EL (cell line): ENCODE data around the gene NUDT21.
"Not testable (repeated sequence)": the region's sequence is repeated elsewhere in the genome, so short reads cannot be mapped to it uniquely, and the experiment has no call there.

Experiments used
- DNase-seq: peaks from one replicate; pipeline ENCODE4 v3.0.0-alpha.2; 2016

The NUDT21 gene

GRCh38 chr16:56414366-56414765 lies 36.8 kb downstream of the NUDT21 start:
- DNase-seq = no peak

- no peak for DNase-seq
Observed at GRCh38 chr16:56413381-56413780, 37.8 kb downstream of the NUDT21 start.

DNA sequence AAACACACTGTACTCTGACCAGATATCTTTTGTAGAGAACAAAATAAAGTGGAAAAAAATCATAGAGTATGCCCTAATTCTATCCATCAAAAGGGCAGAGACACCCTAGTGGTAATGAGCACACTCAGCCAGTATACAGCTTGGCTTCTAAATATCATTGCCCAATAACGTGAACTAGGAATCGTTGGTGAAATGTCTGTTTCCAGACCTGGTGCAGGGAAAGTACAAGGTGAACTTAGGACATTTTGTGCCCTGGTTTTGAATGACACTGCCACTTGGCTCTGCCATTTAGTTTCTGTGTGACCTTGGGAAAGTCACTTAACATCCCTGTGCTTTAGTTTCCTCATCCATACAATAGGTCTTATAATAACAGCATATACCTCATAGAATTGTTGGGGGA lies 39.5 kb downstream of the NUDT21 start:
- DNase-seq = no peak

DNA sequence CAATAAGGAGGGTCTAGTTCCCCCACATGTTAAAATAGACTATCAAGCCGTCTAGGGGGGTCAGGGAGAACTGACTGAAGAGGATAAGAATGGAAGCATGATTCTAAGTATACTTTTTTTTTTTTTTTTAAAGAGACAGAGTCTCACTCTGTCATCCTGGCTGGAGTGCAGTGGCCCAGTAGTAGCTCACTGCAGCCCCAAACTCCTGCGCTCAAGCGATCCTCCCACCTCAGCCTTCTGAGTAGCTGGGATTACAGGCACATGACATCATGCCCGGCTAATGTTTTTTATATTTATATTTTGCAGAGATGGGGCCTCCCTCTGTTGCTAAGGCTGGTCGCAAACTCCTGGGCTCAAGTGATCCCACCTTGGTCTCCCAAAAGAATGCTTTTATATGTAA lies 40.0 kb downstream of the NUDT21 start:
- DNase-seq = no peak

DNA sequence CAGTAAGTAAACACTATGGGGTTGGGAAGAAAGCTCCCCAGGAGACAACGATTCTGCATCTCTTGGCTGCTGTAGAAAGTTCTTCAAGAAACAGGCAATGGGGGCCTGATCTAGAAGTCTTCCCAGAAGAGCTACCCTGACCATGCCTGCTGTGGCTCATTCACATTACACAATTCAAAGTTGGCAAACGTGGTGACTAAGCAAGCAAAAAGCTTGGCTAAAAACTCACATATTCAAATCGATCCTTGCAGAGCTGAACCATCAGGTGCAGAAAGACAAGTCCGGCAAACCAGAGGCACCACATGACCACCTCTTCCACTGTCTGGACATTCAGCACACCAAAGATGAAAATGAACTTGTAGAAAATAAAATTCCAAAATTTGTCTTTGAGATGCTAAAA lies 41.9 kb downstream of the NUDT21 start:
- peak; percentile 56 for DNase-seq

DNA sequence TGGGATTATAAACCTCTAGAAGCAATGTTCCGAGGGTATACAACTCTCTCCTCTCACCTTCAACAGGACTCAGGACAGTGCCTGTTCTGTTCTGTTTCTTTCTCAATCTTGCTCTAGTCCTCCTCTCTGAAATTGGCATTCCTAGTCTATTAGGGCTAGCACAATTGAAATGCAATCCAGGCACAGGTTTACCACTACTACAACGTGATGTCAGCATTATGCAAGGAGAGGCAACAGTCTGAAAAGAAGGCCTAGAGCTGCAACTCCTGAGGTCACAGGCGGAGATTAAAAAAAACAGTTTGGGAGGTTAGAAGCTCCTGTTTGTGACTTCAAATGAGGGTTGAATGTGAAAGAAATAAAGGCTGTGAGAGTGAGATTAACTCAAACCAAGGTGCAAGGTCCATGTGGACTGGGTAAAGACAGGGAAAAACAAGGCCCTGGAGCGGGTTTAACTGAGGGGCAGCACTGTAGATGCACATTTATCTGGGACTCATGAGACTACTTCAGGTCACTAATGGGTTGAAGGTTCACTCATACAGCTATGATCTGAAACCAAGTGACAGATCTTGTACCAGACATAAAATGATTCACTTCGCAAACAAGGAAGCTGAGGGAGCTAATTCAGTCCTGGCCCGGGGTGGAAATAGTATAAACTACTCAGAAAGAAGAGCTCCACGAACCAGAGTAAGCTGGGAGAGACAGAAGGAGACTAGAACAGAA lies 42.6 kb downstream of the NUDT21 start:
- no peak for DNase-seq

GRCh38 chr16:56405977-56406672 lies 45.0 kb downstream of the NUDT21 start:
- no peak for DNase-seq

GRCh38 chr16:56401482-56401881 lies 49.6 kb downstream of the NUDT21 start:
- no peak for DNase-seq

- DNase-seq = no peak
Observed at GRCh38 chr16:56400458-56400857, 50.7 kb downstream of the NUDT21 start.

GRCh38 chr16:56399486-56399885 lies 51.6 kb downstream of the NUDT21 start:
- DNase-seq = no peak

- no peak for DNase-seq
Observed at GRCh38 chr16:56399047-56399446, 52.1 kb downstream of the NUDT21 start.

DNA sequence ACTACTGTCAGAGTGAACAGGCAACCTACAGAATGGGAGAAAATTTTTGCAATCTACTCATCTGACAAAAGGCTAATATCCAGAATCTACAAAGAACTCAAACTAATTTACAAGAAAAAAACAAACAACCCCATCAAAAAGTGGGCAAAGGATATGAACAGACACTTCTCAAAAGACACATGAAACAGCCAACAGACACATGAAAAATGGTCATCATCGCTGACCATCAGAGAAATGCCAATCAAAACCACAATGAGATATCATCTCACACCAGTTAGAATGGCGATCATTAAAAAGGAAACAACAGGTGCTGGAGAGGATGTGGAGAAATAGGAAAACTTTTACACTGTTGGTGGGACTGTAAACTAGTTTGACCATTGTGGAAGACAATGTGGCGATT lies 54.4 kb downstream of the NUDT21 start:
- DNase-seq = not testable (repeated sequence)

- DNase-seq = peak; percentile 100
Observed at GRCh38 chr16:56389554-56389953, 61.6 kb downstream of the NUDT21 start.

- DNase-seq = peak; percentile 59
Observed at GRCh38 chr16:56388209-56388608, 62.9 kb downstream of the NUDT21 start.

DNA sequence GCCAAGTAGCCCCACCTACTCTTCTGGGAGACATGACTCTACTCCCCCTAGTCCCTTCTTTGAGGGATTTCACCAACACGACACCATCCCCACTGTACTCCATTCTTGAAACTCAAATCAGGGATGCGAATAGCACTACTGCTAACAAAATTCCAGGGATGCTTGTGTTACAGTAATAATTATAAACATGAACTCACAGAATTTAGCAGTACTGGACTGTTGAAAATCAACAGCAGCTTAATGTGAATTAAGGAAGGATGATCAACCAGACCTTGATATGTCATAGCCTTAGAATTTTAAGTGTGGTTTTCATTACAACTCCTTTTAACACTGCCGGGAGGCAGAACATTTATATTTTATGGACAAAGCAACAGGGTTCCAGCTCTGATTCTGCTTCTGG lies 63.7 kb downstream of the NUDT21 start:
- DNase-seq = peak; percentile 43

DNA sequence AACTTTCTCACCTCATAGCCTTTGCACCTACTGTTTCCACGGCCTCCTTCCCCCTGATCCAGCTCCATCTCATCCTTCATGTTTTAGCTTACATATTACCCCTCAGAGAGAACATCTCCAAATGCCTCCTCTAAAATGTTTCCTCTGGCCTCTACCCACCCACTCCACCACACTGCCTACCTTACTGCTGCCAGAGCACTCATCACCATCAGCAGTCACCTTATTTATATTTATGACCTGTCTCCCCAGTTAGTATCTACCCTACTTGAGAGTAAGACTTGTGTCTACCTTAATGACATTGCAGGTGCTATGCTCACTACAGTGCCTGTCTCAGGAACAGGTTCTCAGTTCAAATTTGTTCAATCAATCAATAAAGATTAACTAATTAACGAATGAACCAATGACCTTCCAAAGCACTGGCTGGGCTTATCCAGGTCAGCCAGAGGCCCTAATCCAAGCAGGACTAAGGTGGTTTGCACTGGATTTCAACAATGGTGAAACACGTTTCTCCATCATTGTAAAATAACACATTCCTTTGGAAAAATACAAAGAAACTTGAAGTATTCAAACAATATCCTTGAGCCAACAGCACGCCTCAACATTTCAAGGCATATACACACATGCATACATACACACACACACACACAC lies 66.9 kb downstream of the NUDT21 start:
- no peak for DNase-seq

DNA sequence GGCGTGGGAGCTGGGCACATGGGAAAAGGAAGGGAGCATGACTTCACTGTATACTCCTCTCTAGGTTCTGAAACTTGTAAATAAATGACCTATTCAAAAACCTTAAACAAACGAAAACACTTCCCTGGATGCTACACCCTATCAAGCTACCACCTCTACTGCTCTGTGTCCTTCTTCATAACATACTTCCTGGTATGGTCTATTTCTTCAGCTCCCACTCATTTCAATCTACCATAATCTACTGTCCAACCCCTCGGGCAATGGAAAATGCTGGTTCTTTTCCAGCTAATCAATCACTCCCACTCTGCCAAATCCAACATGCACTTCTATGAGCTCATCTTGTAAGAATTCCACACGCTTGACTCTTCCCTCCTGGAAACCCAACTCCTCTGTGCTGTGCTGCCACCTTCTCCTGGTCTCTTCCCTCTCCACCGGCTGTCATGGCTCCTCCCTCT lies 68.2 kb downstream of the NUDT21 start:
- peak; percentile 94 for DNase-seq

DNA sequence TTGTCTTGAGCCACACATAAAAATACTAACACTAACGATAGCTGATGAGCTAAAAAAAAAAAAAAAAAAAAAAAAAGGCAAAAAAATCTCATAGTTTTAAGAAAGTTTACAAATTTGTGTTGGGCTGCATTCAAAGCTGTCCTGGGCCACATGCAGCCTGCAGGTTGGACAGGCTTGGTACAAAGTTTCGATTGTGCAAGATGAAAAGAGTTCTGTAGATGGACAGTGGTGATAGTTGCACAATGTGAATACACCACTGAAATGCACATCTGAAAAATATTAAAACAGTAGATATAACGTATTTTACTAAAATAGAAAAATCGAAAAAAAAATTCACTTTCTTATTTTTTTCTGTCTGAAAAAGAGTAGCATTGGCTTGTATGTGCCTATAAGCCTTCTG lies 68.7 kb downstream of the NUDT21 start:
- DNase-seq = no peak

GRCh38 chr16:56380778-56381485 lies 70.2 kb downstream of the NUDT21 start:
- not testable (repeated sequence) for DNase-seq
